HG03521 (cell line): Measurements from ENCODE around the gene PI16.

Experiments
- ATAC-seq: cut with Tn5 transposase; IDR thresholded peaks from one replicate; pipeline ENCODE4 v1.9.1; 2021; ENCODE audit warnings: mild to moderate bottlenecking, moderate library complexity; ENCODE audit not compliant: unreplicated experiment

Gene PI16

DNA sequence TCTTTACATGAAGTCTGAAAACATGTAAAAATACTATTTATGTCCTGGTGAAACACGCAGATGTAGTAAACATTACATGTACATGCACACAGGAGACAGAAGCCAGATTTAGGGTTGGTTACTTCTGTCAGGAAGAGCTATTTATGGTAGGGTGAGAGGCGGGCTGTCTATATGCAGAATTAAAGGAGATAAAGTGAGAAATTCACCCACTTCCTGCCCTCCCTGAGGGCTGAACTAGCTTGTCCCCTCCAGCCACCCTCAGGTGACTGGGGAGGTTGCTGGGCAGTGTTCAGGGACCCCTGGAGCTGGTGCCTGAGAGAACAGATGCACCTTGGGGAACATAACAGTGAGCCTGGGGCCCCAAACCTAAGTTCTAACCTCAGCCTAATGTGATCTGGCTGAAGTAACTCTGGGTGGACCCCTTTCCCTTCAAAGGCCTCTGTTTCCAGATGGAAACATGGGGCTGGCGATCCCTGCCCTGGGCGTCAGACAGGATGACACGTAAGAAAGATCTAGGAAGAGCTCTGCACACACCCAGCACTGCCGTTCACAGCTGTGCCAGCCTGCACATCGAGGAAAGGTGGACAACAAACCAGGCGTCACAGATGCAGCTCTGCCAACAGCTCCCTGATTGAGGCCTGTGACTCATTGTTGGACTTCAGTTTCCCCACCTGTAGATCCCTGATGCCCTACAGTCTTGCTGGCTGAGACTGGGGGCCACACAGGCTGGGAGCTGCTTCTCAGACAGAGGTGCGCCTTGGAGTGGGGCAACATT, 1.3 kb downstream of the PI16 start:
- no peak for ATAC-seq

DNA sequence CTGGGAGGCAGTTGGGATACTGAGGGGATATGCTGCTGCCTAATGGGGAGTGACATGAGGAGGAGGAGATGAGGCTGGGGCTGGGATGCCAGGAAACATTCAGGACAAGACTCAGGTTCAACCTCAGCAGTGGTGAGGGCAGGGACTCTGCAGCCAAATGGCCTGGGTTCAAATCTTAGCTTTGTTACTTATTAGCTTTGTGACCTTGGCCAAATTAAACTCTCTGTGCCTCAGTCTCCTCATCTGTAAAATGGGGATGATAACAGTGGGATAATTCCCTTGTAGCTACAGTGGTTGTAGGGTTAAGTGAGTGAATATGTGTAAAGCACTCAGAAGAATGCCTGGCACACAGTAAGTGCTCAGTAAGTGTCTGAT, 1.9 kb downstream of the PI16 start:
- no peak for ATAC-seq

- no peak for ATAC-seq
Observed at GRCh38 chr6:36957773-36958271, 3.3 kb downstream of the PI16 start.

GRCh38 chr6:36958775-36959554, 4.4 kb downstream of the PI16 start:
- ATAC-seq = no peak

GRCh38 chr6:36959555-36960250, 5.2 kb downstream of the PI16 start:
- ATAC-seq = no peak

DNA sequence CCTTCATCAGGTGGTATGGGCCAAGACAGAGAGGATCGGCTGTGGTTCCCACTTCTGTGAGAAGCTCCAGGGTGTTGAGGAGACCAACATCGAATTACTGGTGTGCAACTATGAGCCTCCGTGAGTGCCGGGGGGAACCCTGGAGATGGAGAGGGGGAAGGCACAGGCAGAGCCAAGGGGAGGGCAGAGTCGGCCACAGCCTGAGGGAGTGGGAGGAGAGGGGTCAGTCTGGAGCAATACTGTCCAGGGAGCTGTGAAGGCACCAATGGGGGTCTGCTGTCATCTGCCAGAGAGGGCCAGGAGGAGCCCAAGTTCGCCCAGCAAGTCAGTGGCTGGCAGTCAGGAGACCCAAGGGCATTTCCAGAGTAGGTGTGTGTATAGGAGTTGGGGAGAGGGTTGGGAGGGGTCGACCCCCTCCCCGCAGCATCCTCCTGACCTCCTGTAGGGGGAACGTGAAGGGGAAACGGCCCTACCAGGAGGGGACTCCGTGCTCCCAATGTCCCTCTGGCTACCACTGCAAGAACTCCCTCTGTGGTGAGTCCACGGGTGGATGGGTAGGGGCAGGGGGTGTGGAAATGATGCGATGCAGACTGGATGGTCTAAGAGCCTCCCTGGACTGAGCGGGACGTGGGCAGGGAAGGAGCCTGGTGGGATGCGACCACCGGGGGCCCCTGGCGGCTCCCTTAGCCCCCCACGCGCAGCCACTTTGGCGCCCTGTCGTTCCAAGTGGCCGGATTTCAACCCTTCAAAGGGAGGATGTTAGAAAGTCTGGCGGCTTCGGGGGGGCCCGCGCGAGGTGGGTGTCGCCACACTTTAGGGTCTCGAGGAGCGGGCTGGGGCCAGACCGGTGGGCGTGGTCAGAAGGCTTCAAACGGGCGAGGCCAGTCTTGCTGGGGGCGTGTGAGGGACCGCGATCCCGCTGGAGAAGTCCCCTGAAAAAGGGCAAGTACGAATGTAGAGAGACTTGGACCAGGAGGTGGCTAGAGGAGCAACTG, 7.2 kb downstream of the PI16 start:
- ATAC-seq = no peak

GRCh38 chr6:36962874-36963273, 8.3 kb downstream of the PI16 start:
- ATAC-seq = no peak

- no peak for ATAC-seq
Observed at GRCh38 chr6:36963451-36964290, 9.1 kb downstream of the PI16 start.

DNA sequence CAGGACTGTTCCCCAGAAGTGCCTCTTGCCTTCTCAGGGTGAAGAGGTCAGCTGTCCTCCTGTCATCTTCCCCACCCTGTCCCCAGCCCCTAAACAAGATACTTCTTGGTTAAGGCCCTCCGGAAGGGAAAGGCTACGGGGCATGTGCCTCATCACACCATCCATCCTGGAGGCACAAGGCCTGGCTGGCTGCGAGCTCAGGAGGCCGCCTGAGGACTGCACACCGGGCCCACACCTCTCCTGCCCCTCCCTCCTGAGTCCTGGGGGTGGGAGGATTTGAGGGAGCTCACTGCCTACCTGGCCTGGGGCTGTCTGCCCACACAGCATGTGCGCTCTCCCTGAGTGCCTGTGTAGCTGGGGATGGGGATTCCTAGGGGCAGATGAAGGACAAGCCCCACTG, 9.8 kb downstream of the PI16 start:
- ATAC-seq = no peak

- no peak for ATAC-seq
Observed at GRCh38 chr6:36964908-36965307, 10.4 kb downstream of the PI16 start.

DNA sequence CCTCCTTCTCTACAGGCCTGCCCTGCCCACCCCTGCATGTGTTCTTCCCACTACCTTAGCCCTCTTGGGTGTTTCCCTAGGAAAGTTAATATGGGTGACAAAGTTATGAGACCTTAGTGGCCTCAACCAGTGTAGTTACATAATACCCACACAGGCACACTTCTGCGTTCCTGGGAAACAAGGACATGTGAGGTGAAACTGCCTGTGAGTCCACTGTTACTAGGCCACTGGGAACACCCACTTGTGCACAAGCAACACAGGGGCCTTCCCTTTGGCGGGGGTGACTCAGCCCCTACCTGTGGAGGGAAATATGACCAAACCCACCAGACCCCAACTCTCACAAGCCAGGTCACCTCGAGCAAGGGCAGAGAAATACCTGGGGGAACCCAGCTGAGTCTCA, 12.8 kb downstream of the PI16 start:
- ATAC-seq = no peak

- ATAC-seq = no peak
Observed at GRCh38 chr6:36967757-36968156, 13.2 kb downstream of the PI16 start.

DNA sequence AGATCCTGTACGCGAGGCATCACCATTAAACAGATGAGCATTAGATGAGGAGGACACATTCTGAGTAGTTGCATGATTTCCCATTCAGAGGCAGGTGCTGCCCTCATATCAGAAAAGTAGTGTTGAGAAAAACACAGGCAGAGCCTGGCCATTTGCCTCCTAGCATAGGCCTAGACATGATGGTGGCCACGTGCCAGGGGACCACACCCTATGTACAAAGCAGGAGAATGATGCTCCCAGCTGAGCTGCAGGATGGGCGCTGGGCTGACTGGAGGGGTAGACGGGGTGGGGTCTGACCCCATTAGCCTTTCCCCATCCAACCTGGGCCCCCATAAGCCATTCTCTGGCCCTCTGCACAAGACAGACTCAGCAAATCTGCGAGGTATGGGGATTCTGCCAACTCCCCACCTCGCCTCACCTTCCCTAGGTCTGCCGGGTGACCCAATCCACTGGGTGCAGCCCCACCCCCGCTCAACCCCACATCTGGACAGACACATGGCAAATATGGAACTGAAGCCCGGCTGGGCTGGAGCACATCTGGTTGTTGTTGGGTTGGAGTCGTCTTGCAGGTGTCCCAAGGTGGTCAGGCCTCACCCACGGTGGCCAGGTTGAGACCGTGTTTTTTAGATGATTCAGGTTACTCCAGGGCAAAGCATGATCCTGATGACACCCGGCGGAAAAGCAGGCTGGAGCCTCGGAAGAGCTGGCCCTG, 13.9 kb downstream of the PI16 start:
- ATAC-seq = no peak

GRCh38 chr6:36969240-36969691, 14.7 kb downstream of the PI16 start:
- no peak for ATAC-seq

GRCh38 chr6:36969988-36970891, 15.7 kb downstream of the PI16 start:
- ATAC-seq = no peak

DNA sequence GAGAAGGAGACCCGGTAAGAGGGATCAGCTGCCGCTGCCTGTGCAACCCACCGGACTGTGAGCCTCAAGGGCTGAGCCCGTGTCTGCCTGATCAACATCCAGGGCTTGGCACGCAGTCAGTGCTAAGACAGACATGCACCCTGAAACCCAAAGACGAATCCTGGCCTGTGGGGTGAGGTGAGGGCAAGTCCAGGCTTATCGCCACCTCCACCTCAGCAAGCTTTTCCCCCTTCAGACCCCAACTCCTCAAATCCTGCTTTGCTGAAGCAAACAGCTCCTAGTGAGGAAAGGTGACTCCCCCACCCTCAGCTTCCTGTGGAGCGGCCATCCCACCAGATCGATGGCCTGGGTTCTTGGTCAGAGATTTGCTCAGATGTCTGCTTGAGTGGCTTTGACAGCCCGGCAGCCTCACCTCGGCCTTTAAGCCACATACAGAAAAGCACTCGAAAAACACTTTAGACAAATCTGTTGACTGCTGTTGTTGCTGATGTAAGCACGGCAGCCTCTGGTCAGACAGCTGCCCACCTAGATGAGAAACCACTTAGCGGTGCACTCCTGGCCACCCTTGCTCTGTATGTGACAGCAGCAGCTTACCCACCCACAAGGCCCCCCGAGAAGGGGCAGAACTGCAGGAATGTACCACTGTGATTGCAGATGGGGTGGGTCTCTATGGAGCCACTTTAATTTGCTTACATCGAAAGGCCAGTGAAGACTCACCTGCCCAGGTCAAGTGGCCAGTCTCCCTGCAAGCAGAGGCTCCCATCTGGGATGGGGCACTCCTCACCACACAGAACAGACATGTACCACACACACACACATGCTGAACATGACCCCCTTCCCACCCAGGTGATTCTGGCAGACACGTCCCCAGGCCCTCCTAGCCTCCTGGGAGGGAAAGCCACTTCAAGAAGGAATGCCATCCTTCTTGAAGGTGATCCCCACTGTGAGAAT, 16.6 kb downstream of the PI16 start:
- no peak for ATAC-seq
